Measurements from ENCODE around the gene SGCE. TPM values are rescaled to one million over a fixed set of nuclear protein-coding genes. Genes with fewer than 3 reads are reported as not detected.

Gene SGCE
- total and polyA plus RNA-seq, 4 donors: 9.3 to 70.6 (median 44.2) TPM

DNA sequence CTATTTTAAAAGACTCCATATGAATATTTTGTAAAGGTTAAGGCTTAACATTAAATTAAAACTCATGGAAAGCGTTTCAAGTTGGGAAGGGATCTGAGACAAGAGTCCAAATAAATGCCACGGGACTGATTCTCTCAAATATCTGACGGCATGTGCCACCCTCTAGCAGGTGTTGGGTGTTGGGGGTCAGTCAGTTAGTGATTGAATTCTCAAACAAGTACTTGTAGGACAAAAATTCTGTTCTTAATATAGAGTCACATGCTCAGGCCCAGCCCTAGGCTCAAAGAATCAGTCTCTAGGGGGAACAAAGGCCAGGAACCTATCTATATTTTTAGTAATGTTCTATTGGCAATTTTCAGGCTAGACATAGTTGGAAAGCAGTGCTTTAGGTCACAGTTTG is 39.1 kb downstream of the SGCE start:
- H3K27me3 ChIP-seq (ENCODE audit: control insufficient read depth in 4 of 4, insufficient read depth in 4 of 4, low read length in 3 of 4): no peaks in the 10 kb centered on the region
- WGBS: 98% methylated on average over 3 of the region's 3 CpGs
- no peak overlapping the region for H3K9ac ChIP-seq (ENCODE audit: low read depth in 1 of 2, low read length in 2 of 2)
- DNase-seq (ENCODE audit: low spot score): no peak
- H3K4me1 ChIP-seq (ENCODE audit: control insufficient read depth in 4 of 4, insufficient read depth in 4 of 4, low read length in 3 of 4): peaks cover 0 to 10% (median 2%) of the 10 kb centered on the region in 4 donors
- TF ChIP-seq RAD21 (IDR thresholded peaks at IDR 0.05) (no peak), TAF1 (conservative IDR thresholded peaks at IDR 0.05) (no peak), GABPA (IDR thresholded peaks at IDR 0.05 in 1 of 2, conservative IDR thresholded peaks at IDR 0.05 in 1 of 2) (no peak), FOXA1 (IDR thresholded peaks at IDR 0.05) (no peak)
- TF ChIP-seq, protein P1, sequence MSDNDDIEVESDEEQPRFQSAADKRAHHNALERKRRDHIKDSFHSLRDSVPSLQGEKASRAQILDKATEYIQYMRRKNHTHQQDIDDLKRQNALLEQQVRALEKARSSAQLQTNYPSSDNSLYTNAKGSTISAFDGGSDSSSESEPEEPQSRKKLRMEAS (IDR thresholded peaks at IDR 0.05): no peak
- TF ChIP-seq, protein P2, sequence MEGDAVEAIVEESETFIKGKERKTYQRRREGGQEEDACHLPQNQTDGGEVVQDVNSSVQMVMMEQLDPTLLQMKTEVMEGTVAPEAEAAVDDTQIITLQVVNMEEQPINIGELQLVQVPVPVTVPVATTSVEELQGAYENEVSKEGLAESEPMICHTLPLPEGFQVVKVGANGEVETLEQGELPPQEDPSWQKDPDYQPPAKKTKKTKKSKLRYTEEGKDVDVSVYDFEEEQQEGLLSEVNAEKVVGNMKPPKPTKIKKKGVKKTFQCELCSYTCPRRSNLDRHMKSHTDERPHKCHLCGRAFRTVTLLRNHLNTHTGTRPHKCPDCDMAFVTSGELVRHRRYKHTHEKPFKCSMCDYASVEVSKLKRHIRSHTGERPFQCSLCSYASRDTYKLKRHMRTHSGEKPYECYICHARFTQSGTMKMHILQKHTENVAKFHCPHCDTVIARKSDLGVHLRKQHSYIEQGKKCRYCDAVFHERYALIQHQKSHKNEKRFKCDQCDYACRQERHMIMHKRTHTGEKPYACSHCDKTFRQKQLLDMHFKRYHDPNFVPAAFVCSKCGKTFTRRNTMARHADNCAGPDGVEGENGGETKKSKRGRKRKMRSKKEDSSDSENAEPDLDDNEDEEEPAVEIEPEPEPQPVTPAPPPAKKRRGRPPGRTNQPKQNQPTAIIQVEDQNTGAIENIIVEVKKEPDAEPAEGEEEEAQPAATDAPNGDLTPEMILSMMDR (IDR thresholded peaks at IDR 0.05; ENCODE audit: low read depth, low read length, missing input control): no peak
- TF ChIP-seq, protein P3, sequence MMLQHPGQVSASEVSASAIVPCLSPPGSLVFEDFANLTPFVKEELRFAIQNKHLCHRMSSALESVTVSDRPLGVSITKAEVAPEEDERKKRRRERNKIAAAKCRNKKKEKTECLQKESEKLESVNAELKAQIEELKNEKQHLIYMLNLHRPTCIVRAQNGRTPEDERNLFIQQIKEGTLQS (IDR thresholded peaks at IDR 0.05): no peak
- no peak overlapping the region for H3K4me3 ChIP-seq (ENCODE audit: low read depth in 1 of 3, low read length in 3 of 3)
- no peaks in the 10 kb centered on the region for H3K9me3 ChIP-seq (ENCODE audit: control insufficient read depth in 4 of 4, low read length in 3 of 4)
- H3K36me3 ChIP-seq (ENCODE audit: control insufficient read depth in 4 of 4, insufficient read depth in 3 of 4, low read depth in 1 of 4, low read length in 3 of 4): peaks cover 0 to 2% (median 0%) of the 10 kb centered on the region in 4 donors
- no peak overlapping the region for H3K27ac ChIP-seq (ENCODE audit: low read depth in 1 of 2, low read length in 2 of 2)

DNA sequence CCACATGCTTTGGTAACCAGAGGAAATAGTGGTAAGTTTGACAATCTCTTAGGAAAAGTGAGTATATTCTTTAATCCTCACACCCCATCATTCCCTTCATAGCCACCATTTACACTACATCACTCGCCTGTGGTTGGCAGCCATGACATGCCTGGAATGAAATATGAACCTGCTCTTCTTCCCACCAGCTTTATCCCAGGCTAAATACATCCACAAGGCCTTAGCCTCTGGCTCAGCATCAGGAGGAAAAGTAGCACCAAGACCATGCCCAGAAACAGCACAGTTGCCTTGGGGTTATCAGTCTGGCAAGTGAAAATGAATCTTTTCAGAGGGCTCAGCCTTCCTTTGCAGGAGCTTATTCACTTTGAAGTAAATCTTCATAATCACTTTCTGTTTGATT is 40.3 kb downstream of the SGCE start:
- H3K9me3 ChIP-seq (ENCODE audit: control insufficient read depth in 4 of 4, low read length in 3 of 4): no peaks in the 10 kb centered on the region
- 98% methylated on average over 1 of the region's 1 CpG for WGBS

DNA sequence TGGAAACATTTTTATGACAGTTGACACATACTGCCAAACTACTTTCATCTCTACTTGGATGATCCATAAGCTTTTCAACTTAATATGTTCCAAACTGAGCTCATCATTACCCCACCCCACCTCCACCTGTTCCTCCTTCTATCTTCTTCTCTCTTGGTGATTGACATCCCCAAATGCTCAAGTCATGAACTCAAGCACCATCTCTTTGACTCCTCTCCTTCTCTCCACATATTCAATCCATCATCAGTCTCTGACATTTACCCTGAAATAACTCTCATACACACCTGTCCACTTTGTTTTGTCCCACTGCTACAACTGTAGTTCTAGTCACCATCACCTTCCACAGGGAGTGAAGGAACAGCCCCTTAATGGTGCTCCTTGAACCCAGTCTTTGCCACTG is 43.3 kb downstream of the SGCE start:
- Histone ChIP-seq H3K9ac (ENCODE audit: low read depth in 1 of 2, low read length in 2 of 2) (no peak overlapping the region), H3K27me3 (ENCODE audit: control insufficient read depth in 4 of 4, insufficient read depth in 4 of 4, low read length in 3 of 4) (no peaks in the 10 kb centered on the region), H3K4me1 (ENCODE audit: control insufficient read depth in 4 of 4, insufficient read depth in 4 of 4, low read length in 3 of 4) (no peaks in the 10 kb centered on the region), H3K36me3 (ENCODE audit: control insufficient read depth in 4 of 4, insufficient read depth in 3 of 4, low read depth in 1 of 4, low read length in 3 of 4) (no peaks in the 10 kb centered on the region), H3K9me3 (ENCODE audit: control insufficient read depth in 4 of 4, low read length in 3 of 4) (no peaks in the 10 kb centered on the region), H3K27ac (ENCODE audit: low read depth in 1 of 2, low read length in 2 of 2) (no peak overlapping the region), H3K4me3 (ENCODE audit: low read depth in 1 of 3, low read length in 3 of 3) (no peak overlapping the region)
- no peak for DNase-seq (ENCODE audit: low spot score)
- TF ChIP-seq, protein P3 (IDR thresholded peaks at IDR 0.05): no peak
- TF ChIP-seq, protein P1 (IDR thresholded peaks at IDR 0.05): no peak
- TF ChIP-seq HNF4A (conservative IDR thresholded peaks at IDR 0.05): no peak
- TF ChIP-seq GABPA (IDR thresholded peaks at IDR 0.05 in 1 of 2, conservative IDR thresholded peaks at IDR 0.05 in 1 of 2): no peak
- no peak for TF ChIP-seq RXRA (IDR thresholded peaks at IDR 0.05)
- no peak for TF ChIP-seq EGR1 (IDR thresholded peaks at IDR 0.05; ENCODE audit: low read depth in 2 of 2)
- TF ChIP-seq RAD21 (IDR thresholded peaks at IDR 0.05): no peak
- no peak for TF ChIP-seq FOXA2 (IDR thresholded peaks at IDR 0.05)
- TF ChIP-seq, protein P4, sequence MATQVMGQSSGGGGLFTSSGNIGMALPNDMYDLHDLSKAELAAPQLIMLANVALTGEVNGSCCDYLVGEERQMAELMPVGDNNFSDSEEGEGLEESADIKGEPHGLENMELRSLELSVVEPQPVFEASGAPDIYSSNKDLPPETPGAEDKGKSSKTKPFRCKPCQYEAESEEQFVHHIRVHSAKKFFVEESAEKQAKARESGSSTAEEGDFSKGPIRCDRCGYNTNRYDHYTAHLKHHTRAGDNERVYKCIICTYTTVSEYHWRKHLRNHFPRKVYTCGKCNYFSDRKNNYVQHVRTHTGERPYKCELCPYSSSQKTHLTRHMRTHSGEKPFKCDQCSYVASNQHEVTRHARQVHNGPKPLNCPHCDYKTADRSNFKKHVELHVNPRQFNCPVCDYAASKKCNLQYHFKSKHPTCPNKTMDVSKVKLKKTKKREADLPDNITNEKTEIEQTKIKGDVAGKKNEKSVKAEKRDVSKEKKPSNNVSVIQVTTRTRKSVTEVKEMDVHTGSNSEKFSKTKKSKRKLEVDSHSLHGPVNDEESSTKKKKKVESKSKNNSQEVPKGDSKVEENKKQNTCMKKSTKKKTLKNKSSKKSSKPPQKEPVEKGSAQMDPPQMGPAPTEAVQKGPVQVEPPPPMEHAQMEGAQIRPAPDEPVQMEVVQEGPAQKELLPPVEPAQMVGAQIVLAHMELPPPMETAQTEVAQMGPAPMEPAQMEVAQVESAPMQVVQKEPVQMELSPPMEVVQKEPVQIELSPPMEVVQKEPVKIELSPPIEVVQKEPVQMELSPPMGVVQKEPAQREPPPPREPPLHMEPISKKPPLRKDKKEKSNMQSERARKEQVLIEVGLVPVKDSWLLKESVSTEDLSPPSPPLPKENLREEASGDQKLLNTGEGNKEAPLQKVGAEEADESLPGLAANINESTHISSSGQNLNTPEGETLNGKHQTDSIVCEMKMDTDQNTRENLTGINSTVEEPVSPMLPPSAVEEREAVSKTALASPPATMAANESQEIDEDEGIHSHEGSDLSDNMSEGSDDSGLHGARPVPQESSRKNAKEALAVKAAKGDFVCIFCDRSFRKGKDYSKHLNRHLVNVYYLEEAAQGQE (IDR thresholded peaks at IDR 0.05): no peak
- TF ChIP-seq YY1 (IDR thresholded peaks at IDR 0.05): no peak

More for the DNA sequence above, 40.3 kb downstream of the SGCE start:
- H3K36me3 ChIP-seq (ENCODE audit: control insufficient read depth in 4 of 4, insufficient read depth in 3 of 4, low read depth in 1 of 4, low read length in 3 of 4): peaks cover 0 to 2% (median 0%) of the 10 kb centered on the region in 4 donors
- TF ChIP-seq HNF4A (conservative IDR thresholded peaks at IDR 0.05): no peak
- no peak overlapping the region for H3K9ac ChIP-seq (ENCODE audit: low read depth in 1 of 2, low read length in 2 of 2)
- DNase-seq (ENCODE audit: low spot score): no peak
- H3K4me1 ChIP-seq (ENCODE audit: control insufficient read depth in 4 of 4, insufficient read depth in 4 of 4, low read length in 3 of 4): peaks cover 0 to 2% (median 0%) of the 10 kb centered on the region in 4 donors
- H3K27ac ChIP-seq (ENCODE audit: low read depth in 1 of 2, low read length in 2 of 2): no peak overlapping the region
- H3K4me3 ChIP-seq (ENCODE audit: low read depth in 1 of 3, low read length in 3 of 3): no peak overlapping the region
- H3K27me3 ChIP-seq (ENCODE audit: control insufficient read depth in 4 of 4, insufficient read depth in 4 of 4, low read length in 3 of 4): no peaks in the 10 kb centered on the region
